GM12878 (cell line): ENCODE results near the gene MSI2.

Source experiments
- CBX3 ChIP-seq: fragments of 200-600 bp; sonication (generic); IDR thresholded peaks from 2 replicates; pipeline ENCODE4 v1.6.1; 2016; ENCODE audit warnings: low read depth, borderline replicate concordance
- CTCF ChIP-seq, 3 experiments: IDR thresholded peaks in 2 of 3; conservative IDR thresholded peaks in 1 of 3; 2 replicates each; pipeline ENCODE4 v1.5.1; 2011; ENCODE audit warnings: low read depth in 3 of 3, low read length in 3 of 3, mild to moderate bottlenecking in 3 of 3, control low read depth in 2 of 3, moderate library complexity in 2 of 3, inconsistent platforms in 1 of 3, mixed read lengths in 1 of 3; ENCODE audit not compliant: control insufficient read depth in 2 of 3, insufficient read depth in 1 of 3; ENCODE audit errors: extremely low read depth in 1 of 3
- EZH2 ChIP-seq: IDR thresholded peaks from 2 replicates; pipeline ENCODE4 v1.6.1; 2012; ENCODE audit warnings: low read depth, mild to moderate bottlenecking, control low read depth, inconsistent platforms, low read length, borderline replicate concordance; ENCODE audit not compliant: control insufficient read depth
- MEF2A ChIP-seq: IDR thresholded peaks from 2 replicates; pipeline ENCODE4 v1.6.1; 2011; ENCODE audit warnings: low read depth, mild to moderate bottlenecking, low read length, moderate library complexity; ENCODE audit not compliant: insufficient read depth
- MTA3 ChIP-seq: IDR thresholded peaks from 2 replicates; pipeline ENCODE4 v1.6.1; 2012; ENCODE audit warnings: low read length, inconsistent platforms, borderline replicate concordance
- MYC ChIP-seq: IDR thresholded peaks from 2 replicates; pipeline ENCODE4 v1.6.1; 2011; ENCODE audit warnings: mild to moderate bottlenecking, low read length, moderate library complexity, inconsistent platforms; ENCODE audit not compliant: insufficient read depth, insufficient replicate concordance, insufficient read length, severe bottlenecking
- POLR2A ChIP-seq: IDR thresholded peaks from 2 replicates; pipeline ENCODE4 v1.6.1; 2011; ENCODE audit warnings: low read depth, mild to moderate bottlenecking, low read length
- TF ChIP-seq, protein P1 (sequence below): IDR thresholded peaks from 2 replicates; pipeline ENCODE4 v1.6.1; 2011; ENCODE audit warnings: low read depth, mild to moderate bottlenecking, low read length, moderate library complexity, borderline replicate concordance; ENCODE audit errors: extremely low read depth

DNA sequence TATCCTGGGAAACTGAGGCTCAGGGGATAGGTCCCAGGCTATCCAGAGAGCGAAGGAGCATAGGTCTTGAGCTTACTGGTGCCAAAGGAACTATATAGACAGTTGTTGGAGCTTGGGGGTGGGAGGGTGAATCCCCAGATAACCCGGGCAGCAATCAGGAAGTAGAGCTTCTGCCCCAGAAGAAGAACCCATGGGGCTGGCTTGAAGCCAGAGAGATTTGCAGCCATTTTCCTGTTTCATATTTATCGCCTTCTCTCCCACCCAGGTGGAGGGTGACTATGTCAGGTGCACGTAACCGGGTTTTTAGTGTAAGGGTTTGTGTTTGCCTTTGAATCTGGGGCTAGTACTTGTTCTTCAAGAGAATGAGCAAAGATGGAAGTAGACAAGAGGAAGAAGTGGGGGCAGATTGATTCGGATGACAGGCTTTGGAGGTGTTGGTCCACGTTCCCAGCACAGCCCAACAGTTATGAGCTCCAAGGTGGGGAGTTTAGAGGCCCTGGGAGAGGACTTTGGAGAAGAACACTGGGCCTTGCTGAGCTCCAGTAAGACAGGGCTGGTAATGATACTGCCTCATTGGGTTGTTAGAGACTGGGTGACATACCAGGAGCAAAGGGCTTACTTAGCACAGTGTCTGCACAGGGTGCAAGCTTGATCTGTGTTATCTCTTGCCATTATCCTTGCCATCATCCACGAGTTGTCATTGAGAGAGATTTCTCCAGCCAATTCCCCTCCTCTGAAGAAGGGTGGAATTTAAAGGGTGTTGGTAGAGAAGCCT lies 343.1 kb downstream of the MSI2 start:
- no peak for TF ChIP-seq EZH2
- no peak for TF ChIP-seq CTCF (IDR thresholded peaks at IDR 0.05 in 2 of 3, conservative IDR thresholded peaks at IDR 0.05 in 1 of 3; ENCODE audit: control insufficient read depth in 2 of 3, extremely low read depth in 1 of 3, insufficient read depth in 1 of 3, low read depth in 3 of 3, low read length in 3 of 3)
- no peak for TF ChIP-seq CBX3
- no peak for TF ChIP-seq MTA3
- TF ChIP-seq, protein P1, sequence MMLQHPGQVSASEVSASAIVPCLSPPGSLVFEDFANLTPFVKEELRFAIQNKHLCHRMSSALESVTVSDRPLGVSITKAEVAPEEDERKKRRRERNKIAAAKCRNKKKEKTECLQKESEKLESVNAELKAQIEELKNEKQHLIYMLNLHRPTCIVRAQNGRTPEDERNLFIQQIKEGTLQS = no peak
- no peak for TF ChIP-seq MEF2A
- no peak for TF ChIP-seq MYC
- TF ChIP-seq POLR2A = no peak
